ENCODE measurements around the gene OMP.

DNA sequence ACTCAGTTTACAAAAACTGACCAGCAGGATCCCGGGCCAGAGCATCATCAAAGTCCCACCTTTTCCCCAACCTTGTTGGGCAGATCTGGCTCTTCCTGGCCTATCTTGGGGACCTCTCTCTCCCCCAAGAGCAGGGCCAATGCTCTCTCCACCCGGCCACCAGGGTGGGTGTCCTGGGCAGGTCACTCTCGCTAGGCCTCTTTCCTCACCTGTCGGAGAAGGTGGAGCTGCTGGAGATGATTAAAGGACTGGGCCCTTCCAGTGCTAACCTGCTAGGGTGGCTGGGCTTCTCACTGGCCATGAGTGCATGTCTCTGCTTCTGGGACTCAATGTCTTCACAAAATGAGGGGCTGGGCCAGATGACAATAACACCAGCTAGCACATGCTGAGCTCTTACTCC is 38.8 kb upstream of the OMP start:
- no peak for TF ChIP-seq MAZ (IDR thresholded peaks at IDR 0.05; ENCODE audit: borderline replicate concordance, low read depth, low read length)
- no peak for TF ChIP-seq RCOR1 (IDR thresholded peaks at IDR 0.05; ENCODE audit: insufficient replicate concordance, low read length)
- TF ChIP-seq, protein P1, sequence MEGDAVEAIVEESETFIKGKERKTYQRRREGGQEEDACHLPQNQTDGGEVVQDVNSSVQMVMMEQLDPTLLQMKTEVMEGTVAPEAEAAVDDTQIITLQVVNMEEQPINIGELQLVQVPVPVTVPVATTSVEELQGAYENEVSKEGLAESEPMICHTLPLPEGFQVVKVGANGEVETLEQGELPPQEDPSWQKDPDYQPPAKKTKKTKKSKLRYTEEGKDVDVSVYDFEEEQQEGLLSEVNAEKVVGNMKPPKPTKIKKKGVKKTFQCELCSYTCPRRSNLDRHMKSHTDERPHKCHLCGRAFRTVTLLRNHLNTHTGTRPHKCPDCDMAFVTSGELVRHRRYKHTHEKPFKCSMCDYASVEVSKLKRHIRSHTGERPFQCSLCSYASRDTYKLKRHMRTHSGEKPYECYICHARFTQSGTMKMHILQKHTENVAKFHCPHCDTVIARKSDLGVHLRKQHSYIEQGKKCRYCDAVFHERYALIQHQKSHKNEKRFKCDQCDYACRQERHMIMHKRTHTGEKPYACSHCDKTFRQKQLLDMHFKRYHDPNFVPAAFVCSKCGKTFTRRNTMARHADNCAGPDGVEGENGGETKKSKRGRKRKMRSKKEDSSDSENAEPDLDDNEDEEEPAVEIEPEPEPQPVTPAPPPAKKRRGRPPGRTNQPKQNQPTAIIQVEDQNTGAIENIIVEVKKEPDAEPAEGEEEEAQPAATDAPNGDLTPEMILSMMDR (conservative IDR thresholded peaks at IDR 0.05; ENCODE audit: low read depth, low read length) = no peak
- TF ChIP-seq RFX5 (IDR thresholded peaks at IDR 0.05; ENCODE audit: low read depth, low read length) = no peak
- no peak for TF ChIP-seq MXI1 (IDR thresholded peaks at IDR 0.05; ENCODE audit: borderline replicate concordance, low read depth, low read length)
- no peak for TF ChIP-seq POLR2A (IDR thresholded peaks at IDR 0.05; ENCODE audit: low read depth, low read length)
- no peak for TF ChIP-seq SMC3 (IDR thresholded peaks at IDR 0.05; ENCODE audit: low read depth, low read length)
- TF ChIP-seq, protein P2, sequence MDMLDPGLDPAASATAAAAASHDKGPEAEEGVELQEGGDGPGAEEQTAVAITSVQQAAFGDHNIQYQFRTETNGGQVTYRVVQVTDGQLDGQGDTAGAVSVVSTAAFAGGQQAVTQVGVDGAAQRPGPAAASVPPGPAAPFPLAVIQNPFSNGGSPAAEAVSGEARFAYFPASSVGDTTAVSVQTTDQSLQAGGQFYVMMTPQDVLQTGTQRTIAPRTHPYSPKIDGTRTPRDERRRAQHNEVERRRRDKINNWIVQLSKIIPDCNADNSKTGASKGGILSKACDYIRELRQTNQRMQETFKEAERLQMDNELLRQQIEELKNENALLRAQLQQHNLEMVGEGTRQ (IDR thresholded peaks at IDR 0.05; ENCODE audit: low read depth, low read length) = no peak
- TF ChIP-seq MAFK (IDR thresholded peaks at IDR 0.05; ENCODE audit: low read depth, low read length) = no peak
- no peak for TF ChIP-seq RAD21 (IDR thresholded peaks at IDR 0.05; ENCODE audit: low read length)

All from IMR-90 (cell line).